NCI-H1436 treated with DMSO at 0.1 percent for 48 hours (cell line): ENCODE data around the gene CRB2.

Experiments used
- DNase-seq: peaks from one replicate; lab custom pipeline; 2025; lab: John Stamatoyannopoulos, UW

CRB2 gene

GRCh38 chr9:123421801-123422455, 65.9 kb downstream of the CRB2 start:
- no peak for DNase-seq

DNA sequence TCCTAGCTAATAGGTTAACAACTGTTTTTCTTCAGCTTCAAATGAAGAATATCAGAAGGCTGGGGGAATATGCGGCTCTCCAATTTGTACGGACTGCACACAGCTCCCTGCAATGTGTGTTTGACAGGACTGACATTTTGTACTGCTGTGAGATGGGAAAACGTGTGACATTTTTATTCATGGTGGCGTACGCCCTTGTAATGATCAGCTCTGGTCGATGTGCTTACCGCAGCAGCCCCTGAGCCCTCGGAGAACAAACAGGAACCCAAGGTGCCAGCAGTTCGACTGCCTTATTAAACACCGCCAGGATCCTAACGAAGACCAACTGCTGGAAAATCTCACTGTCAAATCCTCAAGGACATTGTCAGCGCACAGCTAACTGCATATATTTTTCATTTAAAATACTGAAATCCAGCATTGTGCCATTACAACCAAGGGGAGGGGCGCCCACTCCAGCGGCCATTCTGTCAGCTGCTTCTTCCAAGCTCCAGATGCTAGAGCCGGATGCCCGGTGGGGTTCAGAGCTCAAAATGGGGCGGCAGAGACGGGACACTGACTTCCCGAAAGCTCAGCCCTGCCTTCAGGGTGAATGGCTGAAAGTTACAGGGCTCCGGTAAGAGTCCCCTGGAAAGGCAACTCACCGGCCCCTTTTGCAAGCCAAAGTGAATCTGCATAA, 66.8 kb downstream of the CRB2 start:
- DNase-seq, result no peak

GRCh38 chr9:123423311-123423640, 67.3 kb downstream of the CRB2 start:
- DNase-seq, result no peak

GRCh38 chr9:123424131-123424530, 68.1 kb downstream of the CRB2 start:
- no peak for DNase-seq

DNA sequence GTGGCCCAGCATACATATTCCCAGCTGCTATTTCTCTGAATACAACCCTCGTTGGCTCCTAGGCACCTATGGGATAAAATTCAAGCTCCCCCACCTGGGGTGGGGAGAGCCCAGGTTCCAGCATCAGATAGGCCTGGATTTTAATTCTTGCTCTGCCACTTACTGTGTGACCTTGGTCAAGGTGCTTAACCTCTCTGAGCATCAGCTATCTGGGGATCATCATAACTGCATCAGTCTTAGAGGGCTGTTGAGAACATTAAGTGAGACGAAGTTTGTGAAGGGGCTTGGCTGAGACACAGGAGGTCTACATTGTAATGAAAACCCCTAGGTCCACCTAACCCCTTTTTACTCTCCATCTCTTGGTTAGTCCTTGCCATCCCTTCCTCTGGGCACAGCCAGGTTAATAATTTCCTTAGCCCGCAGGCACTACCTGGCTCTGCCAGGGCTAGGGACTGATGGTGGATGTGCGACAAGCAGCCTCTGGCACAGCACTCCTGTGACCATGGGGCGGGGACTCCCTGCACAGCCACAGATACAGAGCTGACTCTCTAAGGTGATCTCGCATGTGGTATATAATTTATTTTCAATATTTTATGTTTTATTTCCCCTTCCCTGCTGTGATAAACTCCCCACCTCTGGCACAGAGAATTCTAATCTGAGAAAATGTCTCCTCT, 68.7 kb downstream of the CRB2 start:
- no peak for DNase-seq

DNA sequence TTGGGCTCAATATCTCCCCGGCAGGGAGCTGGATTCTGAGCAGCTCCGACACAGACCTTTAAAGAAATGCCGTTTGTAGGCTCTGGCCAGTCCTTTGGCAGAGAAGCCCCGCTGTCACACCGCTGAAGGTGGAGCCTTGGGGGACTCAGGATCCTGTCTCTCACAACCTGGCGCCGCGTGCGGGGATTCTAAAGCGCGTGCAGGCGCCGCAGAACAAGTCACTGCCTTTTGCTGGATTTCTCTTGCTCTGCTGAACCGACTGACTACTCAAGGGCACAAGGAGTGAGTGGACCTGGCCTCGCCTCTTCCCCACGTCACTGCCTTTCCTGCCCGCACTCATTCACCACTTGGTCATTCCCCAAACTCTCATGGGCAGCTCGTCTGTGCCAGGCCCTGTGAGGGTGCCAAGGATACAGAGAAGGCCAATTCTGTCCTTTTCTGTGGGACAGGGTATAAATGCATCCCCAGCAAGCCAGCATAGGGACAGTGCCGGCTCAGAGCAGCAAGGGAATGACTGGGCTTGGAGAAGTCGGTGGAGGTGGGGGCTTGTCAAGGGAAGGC, 69.3 kb downstream of the CRB2 start:
- DNase-seq, result no peak

DNA sequence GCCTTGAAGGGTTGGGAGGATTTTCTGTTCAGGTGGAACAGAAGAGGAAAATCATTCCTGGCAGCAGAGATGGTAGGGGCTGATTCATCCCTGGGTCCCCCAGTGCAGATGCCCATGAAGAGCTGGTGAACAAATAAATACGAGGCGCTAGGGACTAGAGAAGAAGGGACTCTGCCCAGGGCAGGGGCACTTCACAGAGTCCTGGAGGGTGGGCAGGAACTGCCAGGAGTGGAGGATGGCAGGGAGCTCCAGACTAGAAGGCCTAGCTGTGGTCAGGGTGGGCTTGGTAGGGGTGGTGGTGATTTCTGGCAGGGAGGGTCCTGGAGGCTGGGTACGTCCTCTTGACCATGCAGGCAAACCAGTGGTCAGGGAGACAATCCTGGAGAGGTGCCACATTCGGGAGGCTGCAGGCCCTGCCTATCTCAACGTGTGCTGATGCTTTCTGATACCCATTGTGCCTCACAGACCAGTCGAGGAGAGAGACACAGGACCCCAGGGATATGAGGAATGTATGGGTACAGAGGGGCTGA, 69.9 kb downstream of the CRB2 start:
- no peak for DNase-seq

DNA sequence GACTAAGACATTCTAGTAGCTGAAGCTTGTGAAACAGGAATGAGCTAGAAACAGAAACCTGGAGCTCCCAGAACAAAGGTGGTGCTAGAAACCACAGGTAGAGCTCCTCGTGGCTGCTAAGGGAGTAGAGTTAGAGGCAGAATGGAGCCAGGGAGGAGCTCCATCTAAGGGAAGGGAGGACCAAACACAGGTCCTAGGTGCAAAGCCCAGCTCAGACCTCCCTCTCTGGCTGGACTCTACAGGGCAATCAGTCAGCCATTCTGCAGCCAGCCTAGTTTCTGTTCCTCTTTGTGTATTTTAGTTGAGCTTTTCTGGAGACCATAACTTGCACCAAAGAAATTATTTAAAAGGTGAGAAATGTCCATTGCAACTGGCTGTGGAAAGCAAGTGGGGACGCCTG, 70.4 kb downstream of the CRB2 start:
- no peak for DNase-seq
